22Rv1 (cell line): ENCODE results near the gene HCRT.
A peak's percentile ranks its signal among the peaks of the same experiment; 100 is the strongest.

Experiments
- H3K27ac ChIP-seq: fragments of 450-650 bp; 2 replicates; pipeline ENCODE4 v1.5.1; 2017
- ZFX ChIP-seq: fragments of 450-650 bp; IDR thresholded peaks from 2 replicates; pipeline ENCODE4 v1.6.1; 2017; ENCODE audit warnings: antibody characterized with exemption, borderline replicate concordance
- TF ChIP-seq, protein P1 (sequence below): fragments of 450-650 bp; IDR thresholded peaks from 2 replicates; pipeline ENCODE4 v1.5.1; 2017; ENCODE audit warnings: mild to moderate bottlenecking

HCRT gene

DNA sequence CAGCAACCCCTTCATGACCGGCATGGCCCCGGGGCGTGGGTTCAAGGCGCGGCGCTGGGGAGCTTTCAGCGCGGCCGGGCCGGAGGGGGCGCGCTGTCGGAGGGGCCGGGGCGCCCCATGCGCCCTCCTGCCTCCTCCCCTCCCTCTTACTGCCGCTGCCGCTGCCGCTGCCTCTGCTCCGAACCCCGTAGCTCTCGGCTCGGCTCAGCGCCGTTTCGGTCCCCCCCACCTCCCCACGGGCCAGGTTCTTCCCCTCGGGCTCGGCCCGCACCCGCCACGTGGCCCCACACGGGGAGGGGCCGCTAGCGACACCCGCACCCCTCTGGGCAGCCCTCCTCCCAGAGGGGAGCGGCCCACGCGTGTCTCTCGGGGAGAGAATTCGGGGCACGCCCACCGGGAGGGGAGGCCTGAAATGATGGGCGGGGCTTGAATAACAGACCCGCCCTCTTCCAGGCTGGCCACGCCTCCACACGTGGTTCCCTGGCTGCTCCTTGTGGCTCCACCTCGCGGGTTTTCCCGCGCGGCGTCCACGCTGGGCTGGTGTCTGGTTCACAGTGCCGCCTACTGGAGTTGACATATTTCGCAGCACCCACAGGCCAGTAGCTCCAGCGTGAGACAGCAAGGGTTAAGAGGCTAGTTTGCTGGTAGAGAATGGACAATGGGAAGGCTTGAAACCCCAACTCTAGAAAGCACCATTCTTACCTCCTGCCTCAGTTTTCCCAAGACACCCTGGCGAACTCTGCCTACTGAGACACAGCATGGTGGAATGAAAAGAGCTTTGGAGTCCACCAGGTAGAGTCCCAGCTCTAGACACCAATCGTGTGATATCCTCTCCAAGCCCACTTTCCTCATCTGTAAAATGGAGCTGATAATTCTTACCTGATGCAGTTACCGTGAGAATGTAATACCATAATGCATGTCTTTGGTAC, 4.1 kb downstream of the HCRT start, which contains the start of gene KCNH4:
Gene KCNH4, minus strand, starts transcription at position 221 of the 929 bp plus-strand sequence. Its CDS starts 197 bp downstream, at position 24.
- no peak for TF ChIP-seq ZFX
- TF ChIP-seq, protein P1, sequence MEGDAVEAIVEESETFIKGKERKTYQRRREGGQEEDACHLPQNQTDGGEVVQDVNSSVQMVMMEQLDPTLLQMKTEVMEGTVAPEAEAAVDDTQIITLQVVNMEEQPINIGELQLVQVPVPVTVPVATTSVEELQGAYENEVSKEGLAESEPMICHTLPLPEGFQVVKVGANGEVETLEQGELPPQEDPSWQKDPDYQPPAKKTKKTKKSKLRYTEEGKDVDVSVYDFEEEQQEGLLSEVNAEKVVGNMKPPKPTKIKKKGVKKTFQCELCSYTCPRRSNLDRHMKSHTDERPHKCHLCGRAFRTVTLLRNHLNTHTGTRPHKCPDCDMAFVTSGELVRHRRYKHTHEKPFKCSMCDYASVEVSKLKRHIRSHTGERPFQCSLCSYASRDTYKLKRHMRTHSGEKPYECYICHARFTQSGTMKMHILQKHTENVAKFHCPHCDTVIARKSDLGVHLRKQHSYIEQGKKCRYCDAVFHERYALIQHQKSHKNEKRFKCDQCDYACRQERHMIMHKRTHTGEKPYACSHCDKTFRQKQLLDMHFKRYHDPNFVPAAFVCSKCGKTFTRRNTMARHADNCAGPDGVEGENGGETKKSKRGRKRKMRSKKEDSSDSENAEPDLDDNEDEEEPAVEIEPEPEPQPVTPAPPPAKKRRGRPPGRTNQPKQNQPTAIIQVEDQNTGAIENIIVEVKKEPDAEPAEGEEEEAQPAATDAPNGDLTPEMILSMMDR, result peak; percentile 88
- no peak within 1 kb of the TSS for H3K27ac ChIP-seq

DNA sequence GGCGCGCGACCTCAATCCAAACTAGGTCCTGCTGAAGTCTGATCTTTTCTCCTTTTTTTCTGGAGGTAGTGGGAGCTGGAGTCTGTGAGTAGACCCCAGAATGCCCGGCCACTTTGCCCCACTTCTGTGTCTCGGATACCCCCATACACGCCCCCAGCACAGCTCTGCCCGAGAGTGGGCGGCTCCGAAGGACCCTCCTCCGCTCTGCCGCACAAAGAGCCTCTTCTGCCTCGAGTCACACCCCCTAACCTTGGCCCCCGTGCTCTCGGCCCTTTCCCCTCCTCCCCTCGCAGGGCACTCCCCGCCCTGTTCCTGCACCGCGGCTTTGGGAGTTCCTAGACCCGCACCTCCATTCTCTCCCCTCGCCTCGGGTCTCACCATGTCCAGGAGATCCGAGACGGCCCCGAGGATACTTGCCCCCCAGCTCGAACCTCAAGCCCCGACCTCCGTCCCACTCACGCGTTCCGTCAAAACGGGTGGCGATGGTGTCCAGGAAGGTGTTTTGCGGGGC, 4.8 kb downstream of the HCRT start:
- TF ChIP-seq, protein P1, result no peak
- TF ChIP-seq ZFX, result no peak
- H3K27ac ChIP-seq, result no peak overlapping the region

DNA sequence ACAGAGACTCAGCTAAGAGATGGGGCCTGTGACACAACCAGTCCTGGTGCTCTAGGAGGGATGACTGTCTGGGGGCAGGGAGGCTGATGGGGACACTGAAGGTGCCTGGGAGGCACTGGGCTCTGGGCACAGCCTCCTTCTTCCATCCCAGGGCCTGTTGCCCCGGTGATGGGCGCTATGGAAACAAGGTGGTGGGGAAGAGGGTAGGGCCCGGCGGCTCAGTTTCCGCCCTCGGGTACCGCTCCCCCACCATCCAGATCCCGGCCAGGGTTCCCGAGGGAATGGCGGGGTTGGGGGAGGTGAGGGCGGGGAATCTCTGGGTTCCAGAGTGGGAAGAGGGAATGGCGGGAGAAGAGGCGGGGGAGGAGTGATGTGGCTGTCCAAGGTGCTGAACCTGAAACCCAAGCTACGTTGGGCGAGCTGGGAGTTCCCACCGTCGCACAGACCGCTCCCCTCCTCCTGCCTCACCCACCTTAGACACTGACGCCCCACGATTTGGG, 5.3 kb downstream of the HCRT start:
- no peak for TF ChIP-seq ZFX
- TF ChIP-seq, protein P1, result no peak
- no peak overlapping the region for H3K27ac ChIP-seq

DNA sequence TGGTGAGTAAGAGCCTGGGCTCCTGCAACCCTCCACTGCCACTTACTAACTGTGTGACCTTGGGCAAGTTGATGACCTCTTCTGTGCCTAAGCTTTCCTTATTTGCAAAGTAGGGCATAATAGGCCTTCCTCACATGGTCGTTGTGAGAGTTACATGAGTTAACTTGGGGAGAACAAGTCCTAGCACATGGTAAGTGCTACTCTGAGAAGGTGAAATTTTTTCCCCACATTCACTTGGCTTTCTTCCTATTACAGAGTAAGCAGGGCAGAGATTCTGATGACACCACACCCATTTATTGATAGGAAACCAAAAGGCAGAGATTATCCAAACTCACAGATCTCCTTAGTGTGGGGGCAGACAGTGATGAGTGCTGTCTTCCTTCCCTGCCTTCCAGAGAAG, 5.9 kb downstream of the HCRT start:
- no peak overlapping the region for H3K27ac ChIP-seq
- TF ChIP-seq ZFX, result no peak
- TF ChIP-seq, protein P1, result no peak

DNA sequence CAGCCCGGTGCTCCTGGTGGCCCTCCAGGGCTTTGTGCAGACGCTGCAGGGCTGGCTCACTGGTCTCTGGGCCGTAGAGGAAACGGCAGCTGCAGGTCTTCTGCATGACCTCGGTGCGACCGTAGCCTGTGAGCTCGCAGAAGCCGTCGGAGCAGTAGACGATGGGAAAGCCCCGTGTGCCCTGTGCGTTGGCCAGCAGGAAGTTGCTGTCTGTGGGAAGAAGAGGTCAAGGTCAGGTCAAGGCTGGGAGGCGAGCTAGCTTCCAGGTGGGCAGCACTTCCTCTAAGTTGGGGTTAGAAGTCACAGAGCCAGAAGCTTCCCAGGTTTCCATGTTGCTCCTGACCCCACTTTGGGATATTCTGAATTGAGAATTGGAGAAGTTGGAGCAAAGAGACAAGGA, 6.4 kb downstream of the HCRT start:
- no peak overlapping the region for H3K27ac ChIP-seq
- no peak for TF ChIP-seq ZFX
- TF ChIP-seq, protein P1, result no peak

DNA sequence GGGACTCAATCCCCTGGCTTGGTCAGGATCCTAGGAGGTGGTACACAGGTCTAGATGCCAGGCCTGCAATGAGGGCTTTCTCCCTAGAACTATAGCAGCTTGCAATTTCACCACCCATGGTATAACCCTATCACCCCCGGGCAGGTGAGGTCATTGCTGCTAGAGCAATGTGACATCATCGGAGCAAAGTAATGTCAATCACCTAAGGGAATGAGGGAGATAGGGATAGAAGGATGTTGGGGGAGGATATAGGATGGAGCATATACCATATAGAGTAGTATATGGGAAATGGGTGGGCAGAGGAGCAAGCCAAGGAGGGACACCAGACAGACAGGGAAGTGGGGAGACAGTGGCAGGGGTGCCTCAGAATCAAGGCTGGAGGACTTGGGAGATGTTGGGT, 7.6 kb downstream of the HCRT start:
- TF ChIP-seq ZFX, result no peak
- TF ChIP-seq, protein P1, result no peak
- H3K27ac ChIP-seq, result no peak overlapping the region
